HCEC 1CT (cell line): ENCODE data around the gene FEV.
A peak's percentile ranks its signal among the peaks of the same experiment; 100 is the strongest.

Experiments
- DNase-seq: peaks from one replicate; pipeline ENCODE4 v3.0.0-alpha.2; 2017

Gene FEV

DNA sequence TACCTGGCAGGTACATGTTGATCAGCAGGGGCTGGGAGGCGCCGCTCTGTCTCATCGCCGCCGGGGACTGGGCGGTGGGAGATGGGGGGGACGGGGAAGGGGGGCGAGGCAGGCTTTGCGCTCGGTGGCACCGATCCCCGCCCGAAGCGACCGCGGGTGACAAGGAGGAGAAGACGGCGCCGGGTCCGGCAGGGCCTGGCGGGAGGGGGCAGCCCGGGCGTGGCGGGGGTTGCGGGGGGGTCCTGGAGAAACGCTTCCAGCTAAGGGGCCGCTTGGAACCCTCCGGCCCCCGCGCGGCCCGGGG, at the start of gene FEV:
Gene FEV, minus strand, starts transcription at position 164 of the 304 bp plus-strand sequence. Its CDS starts 109 bp downstream, at position 55.
- no peak for DNase-seq

DNA sequence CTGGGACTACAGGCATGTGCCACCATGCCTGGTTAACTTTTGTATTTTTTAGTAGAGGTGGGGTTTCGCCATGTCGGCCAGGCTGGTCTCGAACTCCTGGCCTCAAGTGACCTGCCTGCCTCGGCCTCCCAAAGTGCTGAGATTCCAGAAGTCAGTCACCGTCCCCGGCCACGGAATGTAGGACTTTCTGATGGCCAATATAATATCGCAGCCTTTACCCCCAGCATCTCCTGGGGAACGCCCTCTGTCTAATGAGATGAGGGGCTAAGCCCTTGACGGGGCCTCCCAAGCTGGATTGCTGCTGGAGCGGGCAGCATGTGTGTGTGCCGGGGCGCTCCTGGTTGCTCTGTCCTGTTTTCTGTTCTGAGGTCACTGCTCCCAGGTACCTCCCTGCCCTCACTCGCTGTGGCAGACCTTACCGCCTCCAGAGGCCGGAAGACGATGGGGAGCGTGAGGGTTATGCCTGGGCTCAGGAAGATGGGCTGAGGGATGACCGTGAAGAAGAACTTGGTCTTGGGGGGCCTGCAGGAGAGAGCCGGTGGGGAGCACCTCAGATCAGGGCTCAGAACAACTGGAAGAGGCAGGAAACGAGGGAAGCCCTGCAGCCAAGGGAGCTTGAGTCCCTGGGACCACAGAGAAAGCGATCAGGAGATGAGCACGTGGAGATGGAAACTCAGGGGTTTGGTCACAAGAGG, 47.2 kb upstream of the FEV start:
- no peak for DNase-seq

DNA sequence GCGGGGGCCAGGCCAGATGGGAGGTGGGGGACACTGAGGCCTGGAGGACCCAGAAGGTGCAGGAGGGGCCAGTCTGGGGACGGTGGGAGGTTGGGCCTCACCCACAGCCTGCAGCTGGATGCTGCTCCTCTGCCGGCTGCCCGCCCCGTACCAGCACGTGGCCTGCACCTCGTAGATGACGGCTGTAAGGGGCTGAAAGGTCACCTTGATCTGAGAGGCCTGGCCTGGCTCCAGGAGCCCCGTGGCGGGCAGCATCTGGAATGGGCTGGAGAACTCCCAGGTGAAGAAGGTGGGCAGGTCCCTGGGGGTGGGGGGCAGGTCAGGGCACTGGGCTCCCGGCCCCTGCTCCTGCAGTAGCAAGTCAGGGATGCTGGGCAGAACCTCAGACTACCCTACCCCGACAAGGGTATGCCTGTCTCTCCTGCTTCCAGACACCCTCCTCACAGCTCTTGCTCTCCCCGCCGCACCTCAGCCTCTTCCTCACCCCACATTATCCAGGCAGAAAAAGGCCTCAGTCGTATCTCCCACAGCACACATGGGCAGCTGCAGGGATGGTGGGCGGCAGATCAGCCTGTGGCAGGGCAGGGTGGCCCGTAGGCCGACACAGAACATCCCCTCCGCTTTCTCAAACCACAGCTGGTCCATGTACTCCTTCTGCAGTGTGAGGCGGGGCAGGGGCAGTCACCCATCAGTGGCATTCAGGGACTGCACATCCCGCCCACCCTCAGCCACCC, 46.2 kb upstream of the FEV start:
- no peak for DNase-seq

DNA sequence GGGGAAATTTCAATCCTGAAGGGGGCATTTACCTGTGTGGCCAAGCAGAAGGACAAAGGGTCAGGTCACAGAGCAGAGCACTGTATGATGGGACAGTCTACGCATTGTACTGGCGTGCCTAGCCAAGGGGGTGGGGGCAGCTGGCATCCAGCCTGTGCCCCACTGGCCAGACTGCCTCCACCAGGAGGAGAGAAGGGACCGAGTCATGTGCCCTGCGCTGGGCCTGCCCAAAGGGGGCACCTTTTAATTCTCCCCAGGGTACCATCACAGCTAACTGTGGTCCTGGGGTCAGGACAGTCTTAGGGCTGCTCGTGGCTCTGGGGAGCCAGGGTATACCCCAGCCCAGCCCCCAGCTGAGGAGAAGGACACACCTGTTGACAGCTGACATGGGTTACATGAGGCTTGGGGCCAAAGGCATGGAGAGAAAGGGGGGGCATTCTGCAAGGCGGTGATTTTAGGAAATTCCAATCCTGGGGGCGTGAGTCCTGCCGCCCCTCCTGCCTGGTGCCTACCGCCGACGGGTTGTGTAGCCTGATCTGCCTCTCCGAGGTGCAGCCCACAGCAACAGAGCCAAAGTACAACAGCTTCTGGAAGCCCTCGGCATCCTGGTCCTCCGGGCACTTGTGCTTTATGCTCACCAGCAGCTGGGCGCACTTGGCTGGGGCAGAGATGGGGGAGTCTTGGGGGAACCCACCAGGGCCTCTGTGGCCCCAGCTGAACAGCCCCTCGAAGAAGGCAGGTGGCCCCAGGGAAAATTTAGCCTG, 45.4 kb upstream of the FEV start:
- no peak for DNase-seq

DNA sequence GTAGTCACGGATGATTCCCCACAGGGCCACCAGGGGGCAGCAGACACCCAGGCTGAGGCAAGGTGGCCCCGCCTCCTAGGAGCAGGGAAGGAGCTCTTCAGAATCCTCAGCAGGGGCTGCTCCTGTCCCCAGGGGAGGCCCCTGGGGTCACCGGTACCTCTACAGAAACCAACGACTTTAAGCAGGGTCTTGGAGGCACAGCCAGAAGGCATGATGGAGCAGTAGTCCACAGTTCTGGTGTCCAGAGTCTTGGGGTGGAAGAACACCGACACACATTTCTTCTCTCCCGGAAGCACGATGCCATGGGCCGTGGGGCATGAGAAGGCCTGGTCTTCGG, 44.8 kb upstream of the FEV start:
- peak; percentile 62 for DNase-seq

DNA sequence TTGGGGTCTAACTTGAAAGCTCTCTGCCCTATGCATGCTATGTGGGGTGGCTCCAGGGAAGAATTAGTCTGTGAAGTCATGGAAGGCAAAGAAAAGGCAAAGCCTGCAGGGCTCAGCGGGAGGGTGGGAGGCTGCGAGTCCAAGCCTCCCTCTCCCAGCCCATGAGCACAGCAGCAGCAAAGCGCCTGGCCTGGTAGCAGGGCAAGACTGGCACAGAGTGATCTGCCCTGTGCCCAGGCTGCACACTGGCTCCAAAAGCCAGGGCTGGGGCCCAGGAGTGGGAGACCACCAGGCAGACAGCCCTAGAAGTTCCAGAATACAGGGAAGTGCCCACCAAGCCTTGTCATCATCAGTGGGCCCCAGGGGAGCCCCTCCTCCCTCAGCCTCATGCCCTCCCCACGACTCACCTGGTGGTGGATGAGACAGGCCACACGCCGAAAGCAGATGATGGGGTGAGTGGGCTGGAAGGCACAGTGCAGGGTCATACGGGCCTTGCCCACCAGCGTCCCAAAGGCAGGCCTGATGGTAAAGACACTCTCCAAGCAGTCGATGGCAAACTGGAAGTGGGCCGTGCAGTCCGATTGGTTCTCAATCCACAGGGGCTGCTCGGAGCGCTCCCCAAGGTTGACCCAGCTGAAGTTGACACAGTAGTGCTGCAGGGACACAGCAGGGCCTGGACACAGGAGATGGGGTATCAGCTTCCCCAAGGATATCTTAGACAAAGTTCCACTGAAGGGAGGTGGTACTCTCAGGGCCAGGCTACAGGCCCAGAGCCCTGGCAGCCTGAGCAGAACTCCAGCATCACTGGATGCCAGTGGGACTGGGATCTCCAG, 44.2 kb upstream of the FEV start:
- DNase-seq, result no peak

DNA sequence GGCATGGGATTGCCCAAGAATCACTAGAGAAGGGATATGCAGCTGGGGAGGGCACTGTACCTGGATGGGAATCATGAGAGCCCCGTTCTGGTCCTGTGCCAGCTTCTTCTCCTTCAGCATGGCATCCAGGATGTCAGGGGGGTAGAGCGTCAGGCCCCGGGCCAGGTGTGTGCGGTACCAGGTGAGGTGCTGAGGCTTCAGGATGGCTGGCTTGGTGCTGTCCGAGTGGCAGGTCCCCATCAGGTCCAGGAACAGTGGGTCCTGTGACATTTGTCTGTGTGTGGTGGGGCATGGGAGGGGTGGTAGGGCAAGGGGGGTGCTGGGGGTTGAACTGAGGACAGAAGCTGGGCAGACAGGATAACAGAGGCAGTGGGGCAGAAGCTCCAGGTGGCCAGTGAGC, 43.2 kb upstream of the FEV start:
- no peak for DNase-seq

DNA sequence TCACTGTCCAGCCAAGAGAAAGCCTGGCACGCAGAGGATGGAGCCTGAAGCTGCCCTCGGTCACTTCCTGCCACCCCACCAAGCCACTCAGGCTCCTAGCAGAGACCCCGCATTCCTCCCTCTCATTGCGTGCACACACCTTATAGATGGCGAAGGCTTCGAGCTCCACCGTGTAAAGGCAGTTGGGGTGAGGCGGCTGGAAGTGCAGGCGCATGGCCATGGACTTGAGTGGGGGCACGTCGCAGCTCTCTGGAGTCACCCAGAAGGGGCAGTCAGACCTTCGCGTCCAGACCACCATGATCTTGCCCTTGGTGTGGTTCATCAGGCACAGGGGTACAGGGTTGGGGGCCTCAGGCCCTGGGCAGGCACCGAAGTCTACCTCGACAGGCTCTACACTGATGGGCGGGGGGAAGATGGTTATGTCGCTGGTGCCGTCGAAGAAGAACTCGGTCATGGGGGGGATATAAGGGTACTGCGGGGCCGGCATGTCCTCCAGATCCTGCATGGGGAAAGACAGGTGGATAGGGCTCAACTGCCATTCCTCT, 42.6 kb upstream of the FEV start:
- DNase-seq, result no peak

DNA sequence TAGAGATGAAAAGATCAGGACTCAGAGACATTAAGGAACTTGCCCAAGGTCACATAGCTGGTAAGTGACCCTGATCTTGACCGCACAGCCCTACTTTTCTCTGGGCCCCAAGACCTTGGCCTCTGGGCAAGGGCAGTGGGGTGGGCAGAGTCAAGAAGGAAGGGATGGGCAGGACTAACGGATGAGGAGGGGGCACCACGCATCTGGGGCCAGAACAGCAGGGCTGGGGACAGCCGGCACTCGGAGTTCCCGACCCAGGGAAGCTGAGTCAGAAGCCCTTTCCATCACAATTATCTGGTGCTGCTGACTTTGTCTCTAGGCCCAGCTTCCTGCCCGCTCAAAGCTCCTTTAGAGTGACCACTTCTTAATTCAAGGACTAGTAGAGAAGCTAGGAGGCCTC, 42.0 kb upstream of the FEV start:
- DNase-seq, result no peak

DNA sequence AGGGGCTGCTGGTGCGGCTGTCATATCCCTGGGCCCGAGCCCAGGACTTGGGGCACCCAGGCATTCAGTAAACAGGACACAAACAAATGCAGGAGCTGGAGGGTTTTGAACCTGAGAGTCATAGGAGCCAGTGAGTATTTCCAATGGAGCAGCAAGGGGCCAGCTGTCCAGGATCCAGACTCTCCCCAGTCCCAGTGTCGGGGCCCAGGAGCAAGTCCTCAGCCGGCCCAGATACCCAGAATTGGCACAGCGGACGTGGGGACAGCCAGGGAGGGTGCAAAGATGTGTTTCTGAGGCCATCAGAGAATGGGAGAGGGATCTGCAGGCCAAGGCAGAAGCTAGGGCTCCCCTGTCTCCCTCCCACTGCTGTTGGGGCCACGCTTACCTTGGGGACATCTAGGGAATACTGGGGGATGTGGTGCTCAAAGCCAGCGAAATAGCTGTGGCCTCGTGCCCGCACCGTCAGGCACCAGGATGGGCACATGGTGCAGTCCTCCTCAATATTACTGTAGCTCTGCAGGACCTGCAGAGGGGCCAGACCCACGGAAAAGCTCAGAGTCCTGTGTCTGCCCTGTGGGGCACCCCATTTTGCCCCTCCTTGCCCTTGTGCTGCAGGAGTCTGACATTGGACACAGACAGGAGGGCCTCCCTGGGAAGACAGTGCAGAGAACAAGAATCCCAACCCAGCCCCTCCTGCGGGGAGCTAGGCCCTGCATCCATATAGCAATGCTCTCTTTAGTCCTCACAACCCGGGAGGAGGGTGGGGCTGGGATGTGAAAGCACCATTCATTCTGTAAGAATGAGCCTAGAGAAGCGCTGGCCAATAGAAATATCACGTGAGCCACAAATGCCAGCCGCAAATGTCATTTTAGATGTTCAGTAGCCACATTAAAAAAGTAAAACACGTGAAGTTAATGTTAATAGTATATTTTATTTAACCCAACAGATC, 40.9 kb upstream of the FEV start:
- no peak for DNase-seq

DNA sequence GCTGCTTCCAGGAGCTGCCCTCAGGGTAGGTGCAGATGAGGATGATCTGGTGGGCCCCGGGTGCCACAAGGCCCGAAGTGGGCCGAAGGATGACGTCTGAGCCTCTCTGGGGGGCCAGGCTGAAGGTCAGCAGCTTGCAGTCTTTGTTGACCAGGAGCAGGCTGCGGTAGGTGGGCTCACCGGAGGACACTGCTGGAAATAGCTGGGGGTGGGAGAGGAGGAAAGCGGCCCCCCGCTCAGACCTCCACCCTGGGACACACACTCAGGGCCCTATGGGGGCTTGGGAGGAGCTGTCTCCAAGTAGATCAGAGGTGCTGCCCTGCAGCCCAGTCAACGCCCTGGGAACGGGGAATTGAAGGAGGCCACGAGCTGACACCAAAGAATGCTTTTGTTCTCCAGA, 39.1 kb upstream of the FEV start:
- no peak for DNase-seq

DNA sequence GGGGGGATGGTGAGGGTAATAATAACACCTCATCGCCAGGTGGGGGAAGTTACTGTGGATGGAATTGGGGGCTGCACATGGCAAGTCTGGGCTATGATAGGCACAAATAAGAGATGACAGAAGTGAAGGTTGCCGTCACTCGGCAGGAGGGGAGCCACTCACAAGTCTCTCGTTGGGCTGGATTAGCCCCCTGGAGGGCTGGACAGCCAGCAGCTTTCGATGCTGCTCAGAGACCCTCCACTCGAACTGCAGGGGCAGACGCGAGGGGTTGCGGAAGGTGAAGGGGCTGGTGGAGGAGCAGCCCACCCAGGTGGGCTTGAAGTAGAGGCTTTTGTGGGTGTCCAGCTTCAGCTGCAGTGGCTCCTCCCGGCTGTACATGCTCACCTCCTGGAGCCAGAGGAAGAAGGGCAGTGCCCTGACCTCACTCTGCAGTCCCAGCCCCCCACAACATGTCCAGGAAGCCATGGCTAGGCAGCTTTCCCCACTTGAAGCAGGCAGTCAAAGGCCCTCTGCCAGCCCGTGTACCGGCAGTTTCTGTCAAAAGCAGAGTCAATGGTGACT, 38.1 kb upstream of the FEV start:
- no peak for DNase-seq

DNA sequence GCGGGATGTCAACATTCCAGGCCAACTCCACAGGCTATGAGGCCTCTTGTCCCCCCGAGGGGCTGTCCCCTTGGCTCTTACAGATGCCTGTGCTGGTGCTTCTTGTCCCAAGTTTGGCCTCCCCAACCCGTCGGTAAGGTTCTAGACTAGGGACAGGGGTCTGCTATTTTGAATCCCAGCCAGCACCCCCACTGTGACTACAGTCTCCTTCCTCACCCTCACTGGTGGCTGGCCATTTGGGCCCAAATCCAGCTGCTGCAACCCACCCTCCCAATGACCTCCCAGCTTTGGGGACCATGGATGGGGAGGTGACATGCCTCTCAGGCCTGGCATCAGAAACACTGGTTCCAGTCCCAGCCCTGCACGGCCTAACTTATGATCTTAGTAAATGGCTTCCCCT, 37.6 kb upstream of the FEV start:
- DNase-seq, result no peak

DNA sequence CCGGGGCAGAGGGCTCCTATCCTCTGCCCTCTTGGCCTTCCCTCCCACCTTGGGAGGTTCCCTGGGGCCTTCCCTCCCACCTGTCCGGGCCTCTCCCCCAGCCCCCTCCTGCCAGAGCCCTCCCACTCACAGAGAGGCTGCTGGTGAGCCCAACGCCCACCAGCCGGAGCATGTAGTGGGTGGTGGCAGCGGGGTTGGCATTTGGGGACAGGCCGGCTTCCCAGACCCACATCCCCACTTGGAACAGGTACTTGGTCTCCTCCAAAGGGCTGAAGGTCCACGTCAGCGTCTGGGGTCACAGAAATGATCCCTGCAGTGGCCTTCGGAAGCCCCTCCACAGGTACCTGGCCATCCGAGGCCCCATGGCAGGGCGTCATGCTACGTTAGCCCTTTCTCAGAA, 37.1 kb upstream of the FEV start:
- DNase-seq, result no peak

DNA sequence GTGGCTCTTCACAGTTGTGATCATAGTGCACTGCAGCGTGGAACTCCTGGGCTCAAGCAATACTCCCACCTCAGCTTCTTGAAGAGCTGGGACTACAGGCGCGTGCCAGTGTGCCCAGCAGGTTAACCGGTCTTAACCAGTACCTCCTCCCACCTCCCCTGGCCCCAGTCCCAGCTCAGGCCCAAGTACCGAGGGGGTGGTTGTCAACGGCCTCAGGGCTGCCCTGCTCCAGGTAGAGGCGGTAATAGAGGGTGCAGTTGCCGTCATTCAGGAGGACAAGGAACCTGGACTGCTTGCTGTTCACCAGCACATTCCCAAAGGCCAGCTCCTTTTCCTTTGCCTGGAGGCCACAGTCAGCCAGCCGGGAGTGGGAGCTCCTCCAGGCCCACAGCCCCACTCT, 36.6 kb upstream of the FEV start:
- DNase-seq, result no peak

DNA sequence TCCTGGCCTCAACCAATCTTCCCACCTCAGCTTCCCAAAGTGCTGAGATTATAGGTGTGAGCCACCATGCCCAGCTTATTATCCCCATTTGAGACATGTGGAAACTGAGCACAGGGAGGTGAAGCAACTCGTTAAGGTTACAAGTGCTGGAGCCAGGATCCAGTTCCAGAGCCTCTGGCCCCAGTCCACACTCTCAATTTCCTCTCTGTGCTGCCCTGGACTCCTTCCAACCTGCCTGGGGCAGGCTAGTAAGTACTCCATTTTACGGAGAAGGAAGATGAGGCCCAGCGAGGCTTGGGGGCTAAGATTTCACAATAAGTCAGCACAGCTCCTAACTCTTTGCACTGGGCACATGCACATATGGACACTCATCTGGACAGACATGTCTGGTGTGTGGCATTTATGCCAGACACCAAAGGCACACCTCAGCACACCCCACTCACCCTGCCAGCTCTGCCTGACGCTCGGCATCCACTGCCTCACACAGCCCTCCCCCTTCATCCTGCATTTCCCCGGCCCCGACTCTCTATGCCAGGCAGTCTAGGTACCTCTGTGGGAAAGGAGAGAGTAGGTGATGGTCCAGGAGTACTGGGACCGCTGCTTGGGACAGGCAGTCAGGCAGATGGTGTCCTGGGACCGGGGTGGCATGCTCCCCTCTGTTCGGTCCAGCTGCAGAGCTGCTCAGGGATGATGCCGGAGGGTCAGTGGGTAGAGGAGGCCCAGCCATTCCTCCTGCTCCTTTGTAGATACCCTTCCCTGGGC, 35.8 kb upstream of the FEV start:
- no peak for DNase-seq

DNA sequence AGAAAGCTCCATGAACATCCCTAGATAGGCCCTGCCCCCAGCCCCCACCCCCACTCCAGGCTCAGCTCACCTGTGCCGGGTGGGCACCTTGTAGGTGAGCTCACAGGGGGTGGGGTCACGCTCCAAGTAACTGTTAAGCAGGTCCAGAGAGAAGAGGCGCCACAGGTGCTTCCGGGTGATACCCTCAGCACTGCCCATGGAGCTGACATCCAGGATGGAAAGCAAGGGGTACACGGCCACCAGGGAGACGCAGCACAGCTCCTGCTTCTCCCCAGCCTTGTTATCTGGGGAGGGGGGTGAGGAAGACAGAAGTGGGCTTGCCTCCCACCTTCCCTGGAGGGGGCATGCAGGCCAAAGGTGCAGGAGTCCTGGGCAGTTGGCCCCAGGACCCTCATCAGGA, 34.5 kb upstream of the FEV start:
- DNase-seq, result no peak

DNA sequence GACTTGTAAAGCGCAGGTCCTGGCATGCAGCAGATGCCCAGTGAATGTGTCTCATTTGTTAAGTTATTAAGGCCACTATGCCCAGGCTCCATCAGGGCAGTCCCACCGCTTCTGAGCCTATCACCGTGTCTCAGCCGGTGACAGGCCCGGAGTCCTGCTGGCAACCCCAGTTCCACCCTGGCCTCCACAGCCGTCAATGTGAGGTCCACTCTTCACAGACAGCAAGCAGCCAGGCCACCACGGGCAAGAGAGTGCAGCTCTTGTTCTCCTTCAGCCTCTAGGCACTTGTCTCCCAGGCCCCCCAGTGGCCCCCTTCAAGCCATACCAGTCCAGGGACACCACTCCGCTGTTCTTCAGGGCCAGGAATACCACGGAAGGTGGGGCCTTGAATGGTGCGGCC, 33.7 kb upstream of the FEV start:
- DNase-seq, result no peak

DNA sequence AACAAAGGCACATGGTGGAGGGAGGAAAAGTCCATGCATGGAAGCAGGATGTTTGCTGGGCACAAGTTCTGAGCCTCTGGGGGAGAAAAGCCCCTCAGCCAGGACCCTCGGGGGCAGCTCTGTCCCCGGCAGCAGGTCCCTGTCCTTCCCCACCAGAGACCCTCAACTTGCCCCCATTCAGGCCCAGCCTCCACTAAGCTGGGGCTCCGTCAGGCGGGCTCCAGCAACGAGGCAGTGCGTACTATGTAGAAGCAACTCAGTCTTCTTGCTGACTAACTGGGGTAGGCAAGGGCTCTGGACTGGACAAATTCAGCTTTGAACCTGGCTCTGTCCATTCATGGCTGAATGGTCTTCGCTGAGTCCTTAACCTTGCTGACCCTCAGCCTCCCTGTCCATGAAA, 33.3 kb upstream of the FEV start:
- DNase-seq, result no peak

DNA sequence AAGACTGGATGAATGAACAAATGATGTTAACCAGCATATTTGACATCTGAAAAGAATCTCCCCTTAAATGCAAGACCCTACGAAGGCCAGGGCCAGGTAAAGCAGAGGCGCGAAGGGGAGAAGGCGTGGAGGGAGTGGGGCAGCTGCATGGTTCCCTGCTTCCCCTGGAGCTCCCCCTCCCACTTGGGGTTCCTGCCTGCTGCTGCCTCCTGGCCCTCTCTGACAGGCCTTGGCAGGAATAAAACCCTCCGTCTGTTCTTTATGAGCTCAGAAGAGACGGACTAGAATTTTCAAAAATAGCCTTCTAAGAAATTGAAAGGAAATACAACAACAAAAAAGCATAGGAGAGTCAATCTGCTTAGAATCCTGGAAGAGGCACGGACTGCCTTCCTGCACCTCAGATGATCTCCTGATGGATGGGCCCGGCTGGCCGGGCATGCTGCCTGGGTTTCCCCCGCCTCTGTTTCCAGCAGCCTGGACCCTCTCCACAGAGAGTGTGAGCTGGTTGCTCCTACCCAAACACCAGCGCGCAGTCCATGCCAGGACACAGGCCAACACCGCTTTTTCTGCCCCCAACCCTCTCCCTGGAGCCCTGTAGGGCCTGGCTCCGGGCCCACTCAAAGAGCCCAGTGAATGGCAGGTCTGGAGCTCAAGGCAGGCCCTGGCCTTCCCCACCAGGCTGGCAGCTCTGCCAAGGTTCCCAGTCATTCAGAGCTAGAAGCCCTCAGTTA, 32.4 kb upstream of the FEV start:
- DNase-seq, result no peak
